Parathyroid adenoma (tissue), 2 donors: Measurements from ENCODE around the gene CSNK1A1.

ENCODE experiments used
- H2AFZ ChIP-seq: fragments of 300-600 bp; sonication (generic); one replicate; pipeline ENCODE4 v1.7.0; 2017; ENCODE audit warnings: antibody characterized with exemption, mild to moderate bottlenecking
- H3K27ac ChIP-seq: fragments of 300-600 bp; sonication (generic); one replicate; pipeline ENCODE4 v1.7.0; 2017
- H3K27me3 ChIP-seq: fragments of 300-600 bp; sonication (generic); one replicate; pipeline ENCODE4 v1.7.0; 2017; ENCODE audit warnings: low read length; ENCODE audit not compliant: control insufficient read depth, insufficient read depth
- H3K36me3 ChIP-seq: fragments of 300-600 bp; sonication (generic); one replicate; pipeline ENCODE4 v1.7.0; 2017; ENCODE audit warnings: low read length; ENCODE audit not compliant: control insufficient read depth, insufficient read depth
- H3K4me1 ChIP-seq: fragments of 300-600 bp; sonication (generic); one replicate; pipeline ENCODE4 v1.7.0; 2017; ENCODE audit warnings: control low read depth
- H3K4me2 ChIP-seq: fragments of 300-600 bp; sonication (generic); one replicate; pipeline ENCODE4 v1.7.0; 2017; ENCODE audit warnings: low read length
- H3K4me3 ChIP-seq: fragments of 300-600 bp; sonication (generic); one replicate; pipeline ENCODE4 v1.7.0; 2017; ENCODE audit warnings: low read depth, low read length
- H3K79me2 ChIP-seq: fragments of 300-600 bp; sonication (generic); one replicate; pipeline ENCODE4 v1.7.0; 2017; ENCODE audit warnings: control low read depth
- H3K9ac ChIP-seq: fragments of 300-600 bp; sonication (generic); one replicate; pipeline ENCODE4 v1.7.0; 2017; ENCODE audit warnings: mild to moderate bottlenecking
- H3K9me3 ChIP-seq: fragments of 300-600 bp; sonication (generic); one replicate; pipeline ENCODE4 v1.7.0; 2017; ENCODE audit warnings: low read length; ENCODE audit not compliant: control insufficient read depth
- TF ChIP-seq, protein P1 (sequence below): fragments of 300-600 bp; sonication (generic); IDR thresholded peaks from one replicate; pipeline ENCODE4 v1.7.0; 2017; ENCODE audit warnings: antibody characterized with exemption, mild to moderate bottlenecking
- donor health status: primary hyperparathyroidism.

CSNK1A1 gene

DNA sequence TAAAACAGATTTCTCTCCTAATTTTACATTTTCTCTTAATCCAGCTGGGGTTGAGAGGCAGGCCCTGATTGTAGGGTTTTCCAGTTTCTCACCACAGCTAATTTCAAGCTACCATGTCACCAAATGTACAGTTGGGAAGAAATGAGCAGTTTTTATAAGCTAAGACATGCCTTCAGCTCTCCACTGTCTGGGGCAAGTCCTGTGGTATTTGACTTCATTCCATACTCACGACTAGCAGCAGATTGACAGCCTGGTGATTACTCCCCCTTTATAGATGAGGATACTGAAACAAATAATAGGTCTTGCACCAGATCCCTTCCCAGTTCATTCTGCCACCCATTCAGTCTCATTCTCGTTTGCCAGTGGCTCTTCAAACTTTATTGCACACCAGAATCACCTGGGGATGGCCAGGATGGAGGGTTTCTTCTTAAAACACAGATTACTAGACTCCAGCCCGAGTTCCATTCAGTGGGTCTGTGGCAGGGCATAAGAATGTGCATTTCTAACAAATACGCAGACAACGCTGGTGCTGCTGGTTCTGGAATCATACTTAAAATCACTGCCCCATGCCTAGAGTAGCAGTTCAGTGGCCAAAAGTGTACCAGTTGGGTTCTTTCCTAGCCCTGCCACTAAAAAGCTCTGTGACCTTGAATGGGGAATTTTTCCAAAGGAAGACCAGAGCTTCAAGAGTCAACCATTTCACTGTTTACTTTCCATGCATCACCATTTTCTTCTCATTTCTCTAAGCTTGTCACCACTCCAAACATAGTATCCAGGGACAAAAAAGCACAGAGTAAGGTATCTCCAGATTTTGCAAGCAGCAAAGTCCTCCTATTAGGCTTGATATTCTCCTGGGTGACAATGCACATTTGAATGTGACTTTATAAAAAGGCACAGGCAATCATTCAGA, 64.3 kb downstream of the CSNK1A1 start:
- Histone ChIP-seq H3K27ac (peak overlapping the region; percentile 92), H3K36me3 (no peaks in the 10 kb centered on the region), H2AFZ (peak overlapping the region; percentile 26), H3K4me2 (peak overlapping the region; percentile 39), H3K9ac (no peak overlapping the region), H3K4me1 (peaks cover 24% of the 10 kb centered on the region), H3K9me3 (no peaks in the 10 kb centered on the region), H3K79me2 (no peaks in the 10 kb centered on the region), H3K27me3 (no peaks in the 10 kb centered on the region), H3K4me3 (no peak overlapping the region)
- TF ChIP-seq, protein P1, sequence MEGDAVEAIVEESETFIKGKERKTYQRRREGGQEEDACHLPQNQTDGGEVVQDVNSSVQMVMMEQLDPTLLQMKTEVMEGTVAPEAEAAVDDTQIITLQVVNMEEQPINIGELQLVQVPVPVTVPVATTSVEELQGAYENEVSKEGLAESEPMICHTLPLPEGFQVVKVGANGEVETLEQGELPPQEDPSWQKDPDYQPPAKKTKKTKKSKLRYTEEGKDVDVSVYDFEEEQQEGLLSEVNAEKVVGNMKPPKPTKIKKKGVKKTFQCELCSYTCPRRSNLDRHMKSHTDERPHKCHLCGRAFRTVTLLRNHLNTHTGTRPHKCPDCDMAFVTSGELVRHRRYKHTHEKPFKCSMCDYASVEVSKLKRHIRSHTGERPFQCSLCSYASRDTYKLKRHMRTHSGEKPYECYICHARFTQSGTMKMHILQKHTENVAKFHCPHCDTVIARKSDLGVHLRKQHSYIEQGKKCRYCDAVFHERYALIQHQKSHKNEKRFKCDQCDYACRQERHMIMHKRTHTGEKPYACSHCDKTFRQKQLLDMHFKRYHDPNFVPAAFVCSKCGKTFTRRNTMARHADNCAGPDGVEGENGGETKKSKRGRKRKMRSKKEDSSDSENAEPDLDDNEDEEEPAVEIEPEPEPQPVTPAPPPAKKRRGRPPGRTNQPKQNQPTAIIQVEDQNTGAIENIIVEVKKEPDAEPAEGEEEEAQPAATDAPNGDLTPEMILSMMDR = no peak

- Histone ChIP-seq H3K27ac (peak overlapping the region; percentile 92), H3K9me3 (no peaks in the 10 kb centered on the region), H3K27me3 (no peaks in the 10 kb centered on the region), H2AFZ (peak overlapping the region; percentile 26), H3K4me3 (peak overlapping the region; percentile 20), H3K79me2 (no peaks in the 10 kb centered on the region), H3K4me1 (peaks cover 24% of the 10 kb centered on the region), H3K9ac (no peak overlapping the region), H3K36me3 (no peaks in the 10 kb centered on the region), H3K4me2 (peak overlapping the region; percentile 39)
- TF ChIP-seq, protein P1 = no peak
Measured at GRCh38 chr5:149485655-149486615, 65.3 kb downstream of the CSNK1A1 start.

DNA sequence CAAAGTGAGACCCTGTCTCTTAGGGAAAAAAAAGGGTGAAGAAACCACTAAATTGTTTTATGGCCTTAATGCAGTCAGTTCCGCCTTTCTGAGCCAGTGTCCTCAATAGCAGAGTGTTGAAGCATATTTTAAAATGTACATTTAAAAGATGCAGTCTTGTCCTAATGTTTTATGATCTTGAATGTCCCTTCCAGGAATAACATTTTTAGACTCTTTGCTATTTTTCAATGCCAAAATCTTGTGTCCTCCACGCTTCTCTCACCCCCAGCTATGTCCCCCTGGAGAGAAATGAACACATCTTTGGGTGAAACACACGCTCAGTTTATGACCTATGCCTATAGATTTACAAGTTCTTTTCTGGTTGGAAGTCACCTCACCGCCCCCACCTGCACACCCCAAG, 69.8 kb downstream of the CSNK1A1 start:
- Histone ChIP-seq H3K36me3 (no peaks in the 10 kb centered on the region), H2AFZ (no peak overlapping the region), H3K79me2 (no peaks in the 10 kb centered on the region), H3K27me3 (no peaks in the 10 kb centered on the region), H3K4me1 (peaks cover 19% of the 10 kb centered on the region), H3K27ac (no peak overlapping the region), H3K9me3 (no peaks in the 10 kb centered on the region), H3K4me3 (no peak overlapping the region), H3K4me2 (no peak overlapping the region), H3K9ac (no peak overlapping the region)
- TF ChIP-seq, protein P1 = no peak

DNA sequence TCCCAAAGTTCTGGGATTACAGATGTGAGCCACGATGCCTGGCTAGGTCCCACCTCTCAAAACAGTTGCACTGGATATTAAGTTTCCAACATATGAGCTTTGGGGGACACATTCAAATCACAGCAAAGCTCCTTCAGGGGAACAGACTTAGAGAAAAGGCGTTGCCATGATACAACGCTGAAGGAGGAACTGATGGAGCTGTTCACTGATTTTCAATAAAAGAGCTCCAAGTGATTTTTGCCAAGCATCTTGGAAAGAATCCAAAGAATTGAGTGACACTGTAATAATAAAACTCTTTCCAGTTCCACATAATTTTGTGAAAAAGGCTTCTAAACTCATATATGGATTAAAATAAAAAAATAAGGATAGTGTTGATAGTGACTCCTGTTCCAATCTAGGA, 72.5 kb downstream of the CSNK1A1 start:
- no peaks in the 10 kb centered on the region for H3K79me2 ChIP-seq
- no peaks in the 10 kb centered on the region for H3K9me3 ChIP-seq
- no peaks in the 10 kb centered on the region for H3K4me1 ChIP-seq
- no peak overlapping the region for H3K4me2 ChIP-seq
- no peaks in the 10 kb centered on the region for H3K27me3 ChIP-seq
- H3K27ac ChIP-seq = no peak overlapping the region
- H3K9ac ChIP-seq = no peak overlapping the region
- H2AFZ ChIP-seq = no peak overlapping the region
- H3K36me3 ChIP-seq = no peaks in the 10 kb centered on the region
- H3K4me3 ChIP-seq = no peak overlapping the region
- TF ChIP-seq, protein P1 = no peak
